HG03060 (cell line): ENCODE data around the gene OGDH.

Experiments used
- ATAC-seq: cut with Tn5 transposase; IDR thresholded peaks from one replicate; pipeline ENCODE4 v1.9.1; 2021; ENCODE audit warnings: low read depth, moderate number of reproducible peaks; ENCODE audit not compliant: unreplicated experiment

OGDH gene

GRCh38 chr7:44755698-44756627, 149.5 kb downstream of the OGDH start:
- ATAC-seq: no peak

DNA sequence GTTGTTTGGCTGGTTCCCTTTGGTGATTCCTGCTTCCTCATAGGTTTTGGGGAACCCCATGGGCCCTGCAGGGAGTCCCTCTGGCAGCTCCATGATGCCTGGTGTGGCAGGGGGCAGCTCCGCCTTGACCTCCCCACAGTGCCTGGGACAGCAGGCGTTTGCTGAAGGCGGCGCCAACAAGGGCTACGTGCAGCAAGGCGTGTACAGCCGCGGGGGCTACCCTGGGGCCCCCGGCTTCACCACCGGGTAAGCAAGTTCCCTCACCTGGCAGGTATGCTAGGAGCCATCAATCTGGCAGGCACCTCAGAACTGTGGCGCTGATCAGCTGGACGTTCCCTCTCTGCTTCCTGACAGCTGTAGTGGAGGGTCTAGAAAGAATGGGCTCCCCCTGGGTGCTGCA, 150.5 kb downstream of the OGDH start:
- ATAC-seq: no peak

DNA sequence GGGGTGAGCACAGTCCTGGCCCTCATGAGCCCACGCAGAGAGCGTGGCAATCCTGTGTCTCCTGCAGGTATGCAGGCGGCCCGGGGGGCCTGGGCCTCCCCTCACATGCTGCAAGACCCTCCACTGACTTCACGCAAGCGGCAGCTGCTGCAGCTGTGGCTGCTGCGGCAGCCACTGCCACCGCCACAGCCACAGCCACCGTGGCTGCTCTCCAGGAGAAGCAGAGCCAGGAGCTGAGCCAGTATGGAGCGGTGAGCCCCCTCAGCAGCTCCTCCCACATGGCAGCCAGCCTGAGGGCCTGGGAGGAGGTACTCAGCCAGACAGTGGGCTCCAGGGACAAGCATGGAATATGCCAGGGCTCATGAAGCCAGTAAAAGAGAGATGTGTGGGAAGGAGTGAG, 150.9 kb downstream of the OGDH start:
- ATAC-seq: no peak

- ATAC-seq: no peak
Observed at GRCh38 chr7:44757739-44758138, 151.3 kb downstream of the OGDH start.
